NT2/D1 (cell line): ENCODE data around the gene SLC25A15.
"Not testable (repeated sequence)": the region's sequence is repeated elsewhere in the genome, so short reads cannot be mapped to it uniquely, and the experiment has no call there.

ENCODE experiments used
- DNase-seq: peaks from one replicate; pipeline ENCODE4 v3.0.0-alpha.2; 2011; ENCODE audit warnings: low read depth, low spot score
- H3K27me3 ChIP-seq: 2 replicates; pipeline ENCODE4 v1.6.0; 2011; ENCODE audit warnings: mild to moderate bottlenecking; ENCODE audit not compliant: insufficient read length, insufficient read depth
- H3K36me3 ChIP-seq: 2 replicates; pipeline ENCODE4 v1.6.1; 2011; ENCODE audit warnings: mild to moderate bottlenecking, low read length, mixed read lengths; ENCODE audit not compliant: insufficient read depth, insufficient read length
- H3K4me1 ChIP-seq: 2 replicates; pipeline ENCODE4 v1.5.1; 2011; ENCODE audit not compliant: insufficient read depth, insufficient read length
- H3K4me3 ChIP-seq: 2 replicates; pipeline ENCODE4 v1.5.1; 2011; ENCODE audit warnings: low read depth; ENCODE audit not compliant: insufficient read length
- H3K9ac ChIP-seq: 2 replicates; pipeline ENCODE4 v1.6.0; 2011; ENCODE audit warnings: low read depth; ENCODE audit not compliant: insufficient read length
- H3K9me3 ChIP-seq: 2 replicates; pipeline ENCODE4 v1.5.1; 2011; ENCODE audit warnings: mild to moderate bottlenecking, low read length; ENCODE audit not compliant: insufficient read depth
- SUZ12 ChIP-seq: IDR thresholded peaks from 2 replicates; pipeline ENCODE4 v1.6.1; 2011; ENCODE audit not compliant: insufficient read length, insufficient read depth; ENCODE audit errors: extremely low read depth
- YY1 ChIP-seq: IDR thresholded peaks from 2 replicates; pipeline ENCODE4 v1.6.1; 2011; ENCODE audit not compliant: insufficient read length, insufficient read depth
- ZNF274 ChIP-seq: IDR thresholded peaks from 2 replicates; pipeline ENCODE4 v1.6.1; 2011; ENCODE audit warnings: mild to moderate bottlenecking, low read depth, low read length

Gene SLC25A15

GRCh38 chr13:40776681-40777165 lies 12.7 kb upstream of the SLC25A15 start:
- Histone ChIP-seq H3K36me3 (no peaks in the 10 kb centered on the region), H3K4me3 (no peak overlapping the region), H3K4me1 (peaks cover 3% of the 10 kb centered on the region), H3K27me3 (no peaks in the 10 kb centered on the region), H3K9me3 (no peaks in the 10 kb centered on the region), H3K9ac (no peak overlapping the region)
- TF ChIP-seq ZNF274 (no peak), SUZ12 (no peak), YY1 (no peak)
- no peak for DNase-seq

GRCh38 chr13:40777166-40777808 lies 12.1 kb upstream of the SLC25A15 start:
- no peak overlapping the region for H3K4me3 ChIP-seq

DNA sequence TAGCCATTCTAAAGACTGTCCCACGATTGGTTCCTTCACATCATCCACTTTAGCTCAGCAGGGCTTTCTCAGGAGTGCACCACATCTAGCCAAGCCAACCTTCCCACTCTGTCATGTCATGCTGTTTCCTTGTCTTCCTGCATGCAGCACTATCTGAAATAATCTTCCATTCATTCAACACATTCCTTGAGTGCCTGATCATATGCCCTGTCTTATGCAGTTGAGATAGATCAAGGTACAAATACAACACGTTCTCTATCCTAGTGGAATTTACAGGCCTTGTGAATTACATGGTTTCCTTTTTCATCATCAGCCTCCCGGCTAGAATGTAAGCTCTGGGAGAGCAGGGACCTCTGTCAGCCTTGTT lies 11.6 kb upstream of the SLC25A15 start:
- peaks cover 3% of the 10 kb centered on the region for H3K4me1 ChIP-seq
- no peak for DNase-seq
- TF ChIP-seq YY1 (no peak), SUZ12 (no peak), ZNF274 (no peak)
- H3K4me3 ChIP-seq: no peak overlapping the region
- H3K27me3 ChIP-seq: no peaks in the 10 kb centered on the region
- no peak overlapping the region for H3K9ac ChIP-seq
- no peaks in the 10 kb centered on the region for H3K9me3 ChIP-seq
- no peaks in the 10 kb centered on the region for H3K36me3 ChIP-seq

More at GRCh38 chr13:40777166-40777808, 12.1 kb upstream of the SLC25A15 start:
- TF ChIP-seq ZNF274 (no peak), YY1 (no peak), SUZ12 (no peak)
- peaks cover 3% of the 10 kb centered on the region for H3K4me1 ChIP-seq
- H3K9ac ChIP-seq: no peak overlapping the region
- peak; percentile 16 for DNase-seq
- H3K27me3 ChIP-seq: no peaks in the 10 kb centered on the region
- no peaks in the 10 kb centered on the region for H3K36me3 ChIP-seq
- H3K9me3 ChIP-seq: no peaks in the 10 kb centered on the region

GRCh38 chr13:40779049-40779448 lies 10.4 kb upstream of the SLC25A15 start:
- peaks cover 3% of the 10 kb centered on the region for H3K4me1 ChIP-seq

DNA sequence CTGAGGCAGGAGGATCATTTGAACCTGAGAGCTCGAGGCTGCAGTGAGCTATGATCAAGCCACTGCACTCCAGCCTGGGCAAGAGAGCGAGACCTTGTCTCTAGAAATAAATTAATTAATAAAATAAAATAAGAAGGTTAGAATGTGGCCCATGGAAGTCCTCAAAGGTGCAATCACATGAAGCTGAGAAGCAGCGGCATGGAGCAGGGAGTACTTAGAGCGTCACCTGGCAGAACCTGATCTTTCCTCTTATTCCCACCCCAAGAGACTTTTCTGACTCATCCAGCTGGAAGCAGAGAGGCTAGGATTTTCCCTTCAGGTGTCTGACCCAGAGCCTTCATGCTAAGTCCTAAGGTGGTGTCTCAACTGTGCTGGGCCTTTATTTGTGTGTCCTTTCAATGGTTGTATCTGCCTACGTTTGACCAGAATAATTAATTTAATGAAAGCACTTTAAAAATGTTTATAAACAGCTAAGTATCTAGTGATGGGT lies 9.6 kb upstream of the SLC25A15 start:
- H3K4me1 ChIP-seq: peaks cover 3% of the 10 kb centered on the region
- H3K9me3 ChIP-seq: no peaks in the 10 kb centered on the region
- no peak overlapping the region for H3K4me3 ChIP-seq
- H3K27me3 ChIP-seq: no peaks in the 10 kb centered on the region
- no peak overlapping the region for H3K9ac ChIP-seq
- TF ChIP-seq YY1 (no peak), ZNF274 (no peak), SUZ12 (no peak)
- no peak for DNase-seq
- no peaks in the 10 kb centered on the region for H3K36me3 ChIP-seq

More at GRCh38 chr13:40779049-40779448, 10.4 kb upstream of the SLC25A15 start:
- Histone ChIP-seq H3K4me3 (no peak overlapping the region), H3K36me3 (no peaks in the 10 kb centered on the region), H3K9me3 (no peaks in the 10 kb centered on the region), H3K27me3 (no peaks in the 10 kb centered on the region), H3K9ac (no peak overlapping the region)
- DNase-seq: no peak
- TF ChIP-seq YY1 (no peak), ZNF274 (no peak), SUZ12 (no peak)

DNA sequence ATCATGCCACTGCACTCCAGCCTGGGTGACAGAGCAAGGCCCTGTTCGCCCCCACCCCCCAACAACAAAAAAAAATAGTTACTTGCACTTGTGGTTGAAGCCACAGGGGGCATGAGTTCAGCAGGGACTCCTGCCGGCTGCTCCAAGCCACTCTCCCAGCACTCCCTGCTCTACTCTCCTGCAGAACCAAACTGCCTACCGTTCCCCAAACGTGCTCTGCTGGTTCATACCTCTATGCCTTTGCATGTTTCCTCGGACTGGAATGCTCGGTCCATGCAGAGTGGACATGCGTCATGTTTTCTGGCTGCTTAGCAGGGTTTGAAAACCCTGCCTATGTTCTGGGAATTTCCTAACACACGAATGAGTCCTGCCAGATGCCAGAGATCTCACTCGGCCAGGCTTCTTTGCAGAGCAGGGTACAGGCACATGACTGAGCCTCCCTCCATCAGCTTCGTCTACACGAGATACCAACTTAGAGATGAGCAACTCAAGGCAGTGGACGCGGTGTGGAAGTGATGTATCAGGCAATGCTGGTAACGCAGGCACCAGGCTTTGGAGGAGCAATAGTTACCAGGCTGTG lies 8.5 kb upstream of the SLC25A15 start:
- Histone ChIP-seq H3K4me1 (peaks cover 3% of the 10 kb centered on the region), H3K36me3 (no peaks in the 10 kb centered on the region)
- no peak for DNase-seq

GRCh38 chr13:40781717-40782116 lies 7.7 kb upstream of the SLC25A15 start:
- no peak for TF ChIP-seq YY1
- no peak for TF ChIP-seq ZNF274
- no peak for TF ChIP-seq SUZ12
- Histone ChIP-seq H3K4me1 (peaks cover 6% of the 10 kb centered on the region), H3K27me3 (no peaks in the 10 kb centered on the region), H3K9ac (no peak overlapping the region), H3K4me3 (no peak overlapping the region), H3K36me3 (no peaks in the 10 kb centered on the region), H3K9me3 (no peaks in the 10 kb centered on the region)
- no peak for DNase-seq

More for the DNA sequence above, 8.5 kb upstream of the SLC25A15 start:
- H3K9ac ChIP-seq: no peak overlapping the region
- no peaks in the 10 kb centered on the region for H3K9me3 ChIP-seq
- no peaks in the 10 kb centered on the region for H3K27me3 ChIP-seq
- H3K4me3 ChIP-seq: no peak overlapping the region
- TF ChIP-seq SUZ12 (no peak), YY1 (no peak), ZNF274 (no peak)

GRCh38 chr13:40782971-40783370 lies 6.4 kb upstream of the SLC25A15 start:
- not testable (repeated sequence) for H3K9me3 ChIP-seq, H3K36me3 ChIP-seq, H3K9ac ChIP-seq, H3K4me3 ChIP-seq, DNase-seq, H3K27me3 ChIP-seq, H3K4me1 ChIP-seq
